GM21723 (cell line): ENCODE results near the gene RTL1.

Experiments used
- ATAC-seq: cut with Tn5 transposase; IDR thresholded peaks from one replicate; pipeline ENCODE4 v1.9.1; 2021; ENCODE audit warnings: mild to moderate bottlenecking, moderate library complexity; ENCODE audit not compliant: unreplicated experiment

Gene RTL1

DNA sequence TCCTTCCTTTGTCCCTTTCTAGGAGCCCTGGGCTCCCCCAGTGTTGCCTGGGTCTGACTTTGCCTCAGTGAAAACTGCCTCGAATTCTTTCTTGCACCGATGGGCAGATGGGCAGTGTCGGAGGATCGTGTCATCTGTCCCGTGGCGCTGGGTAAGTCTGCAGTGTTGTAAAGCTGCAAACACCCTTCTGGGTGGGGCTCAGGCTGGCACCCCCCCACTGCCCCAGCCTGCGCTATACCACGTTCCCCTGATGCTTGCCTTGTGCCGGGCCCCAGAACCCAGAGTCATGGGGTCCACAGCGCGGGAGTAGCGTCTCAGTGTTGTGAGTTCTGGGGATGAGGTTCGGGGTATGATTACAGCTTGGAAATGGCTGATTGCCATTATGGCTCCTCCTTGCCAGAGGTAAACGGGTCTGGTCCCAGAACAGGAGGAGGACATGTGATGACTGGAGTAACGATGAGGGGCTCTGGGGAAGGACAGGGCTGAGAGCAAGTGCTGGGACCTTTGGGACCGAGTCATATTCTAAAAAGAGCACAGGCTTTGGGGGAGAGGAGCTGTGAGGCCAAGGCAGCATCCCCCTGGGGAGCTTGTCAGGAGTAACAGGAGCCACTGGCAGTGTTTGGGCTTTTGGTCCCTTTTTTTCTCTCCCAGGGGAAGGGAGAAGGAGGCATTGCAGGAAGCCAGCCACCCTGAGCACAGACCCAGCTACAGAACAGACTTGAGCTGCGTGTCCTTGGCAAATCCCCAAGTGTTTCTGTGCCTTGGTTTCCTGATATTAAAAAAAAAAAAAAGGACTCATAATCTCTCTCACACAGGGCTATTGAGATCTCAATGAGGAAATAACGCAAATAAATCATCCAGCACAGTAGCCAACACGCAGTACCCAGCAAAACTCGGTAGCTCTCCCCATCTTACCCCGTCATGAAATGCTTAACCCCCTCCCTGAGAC, 4.3 kb downstream of the RTL1 start:
- no peak for ATAC-seq

DNA sequence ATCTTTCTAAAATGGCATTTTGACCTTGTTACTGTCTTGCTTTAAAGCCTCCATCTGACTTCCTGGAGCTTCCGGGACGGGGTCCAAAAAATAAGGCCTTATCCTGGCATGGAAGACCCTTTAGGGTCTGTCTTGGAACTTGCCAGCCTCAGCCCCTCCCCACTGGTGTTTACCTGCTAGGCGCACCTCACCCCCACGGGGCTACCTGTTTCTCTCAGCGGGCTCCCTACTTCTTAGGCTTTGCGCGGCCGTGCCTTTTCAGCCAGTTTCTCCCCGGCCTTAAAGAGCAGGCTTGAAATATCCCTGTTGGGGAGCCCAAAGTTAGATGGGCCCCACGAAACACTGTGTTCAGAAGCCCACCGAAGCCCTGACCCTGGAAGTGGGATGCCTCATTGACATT, 5.1 kb downstream of the RTL1 start:
- ATAC-seq = no peak

DNA sequence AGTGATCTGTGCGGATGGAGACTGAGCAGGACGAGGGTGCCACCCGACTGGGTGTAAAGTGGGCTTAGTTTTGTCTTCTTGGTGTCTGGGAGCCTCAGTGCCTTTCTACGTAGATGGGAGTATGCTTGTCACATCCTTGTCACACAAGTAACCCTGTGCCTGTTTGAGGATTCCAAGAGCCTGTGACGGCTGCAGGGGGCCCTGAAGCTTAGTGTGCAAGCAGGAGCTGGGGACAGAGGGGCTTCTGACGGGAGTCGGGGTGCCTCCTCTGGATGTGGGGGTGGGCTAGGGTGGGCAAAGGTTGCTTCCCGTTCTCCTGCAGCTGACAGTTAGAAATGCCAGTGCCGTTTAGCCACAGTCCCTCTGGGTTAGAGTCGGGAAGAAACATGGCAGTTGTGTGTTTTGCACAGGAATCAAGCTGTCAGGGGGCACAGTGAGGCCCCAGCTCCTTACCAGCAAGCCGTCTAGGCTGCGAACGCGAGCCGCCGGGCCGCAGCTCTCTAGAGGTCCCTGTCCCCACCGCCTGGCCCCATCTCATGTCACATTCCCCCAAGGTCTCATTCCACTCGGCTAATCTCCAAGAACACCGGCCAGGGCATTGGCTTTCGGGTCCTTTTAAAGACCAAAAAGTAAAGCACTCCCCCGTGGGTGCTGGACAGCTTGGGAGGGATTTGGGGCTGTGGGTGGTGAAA, 7.0 kb downstream of the RTL1 start:
- ATAC-seq = no peak

DNA sequence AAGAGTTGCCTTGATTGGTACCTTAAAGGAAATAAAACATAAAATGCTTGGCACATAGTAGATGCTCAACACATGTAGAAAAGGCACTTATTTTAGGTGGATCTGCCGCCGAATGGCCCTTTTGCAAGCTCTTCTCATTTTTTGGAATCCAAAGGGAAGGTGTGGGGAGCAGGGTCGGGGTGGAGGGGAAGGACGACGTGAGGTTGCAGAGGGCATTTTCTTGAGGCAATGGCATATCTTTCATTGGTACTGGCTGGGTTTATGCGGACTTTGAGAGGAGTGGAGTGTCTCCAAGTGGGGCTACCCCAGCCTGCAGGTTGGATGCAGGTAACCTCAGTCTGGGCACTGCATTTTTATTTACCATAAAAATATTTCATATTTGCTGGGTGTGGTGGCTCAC, 8.1 kb downstream of the RTL1 start:
- ATAC-seq = no peak

DNA sequence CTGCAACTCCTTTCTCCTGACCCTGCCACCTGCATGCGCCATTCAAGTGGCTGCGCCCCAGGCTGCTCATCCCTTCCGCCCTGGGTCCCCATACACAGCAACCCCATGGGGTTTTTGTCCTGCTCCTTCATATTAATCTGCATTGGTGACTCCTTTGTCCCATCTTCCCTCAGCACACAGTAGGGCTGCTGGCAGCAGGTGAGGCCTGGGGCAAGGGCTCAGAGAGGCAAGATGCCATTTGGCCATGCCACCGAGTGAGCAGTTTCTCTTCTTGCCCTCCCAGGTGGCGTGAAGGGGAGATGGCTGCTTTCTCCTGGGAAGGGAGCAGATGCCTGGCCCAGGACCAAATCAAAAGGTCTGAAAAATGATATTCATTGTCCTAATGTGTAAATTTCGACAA, 9.1 kb downstream of the RTL1 start:
- no peak for ATAC-seq

DNA sequence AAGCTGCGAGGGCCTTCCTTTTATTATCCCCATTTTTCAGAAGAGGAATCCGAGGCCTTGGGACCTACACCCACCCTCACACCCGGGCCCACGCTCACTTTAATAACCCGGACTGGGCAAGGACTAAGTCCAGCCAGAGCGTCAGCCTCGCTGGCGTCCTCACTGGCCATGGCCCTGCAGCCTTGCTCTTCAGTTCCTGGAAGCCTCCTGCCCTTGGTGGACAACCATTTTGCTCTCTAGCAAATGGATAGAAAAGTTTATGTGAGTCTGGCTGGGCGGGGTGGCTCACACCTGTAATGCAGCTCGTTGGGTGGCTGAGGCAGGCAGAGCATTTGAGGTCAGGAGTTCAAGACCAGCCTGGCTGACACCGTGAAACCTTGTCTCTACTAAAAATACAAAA, 9.8 kb downstream of the RTL1 start:
- ATAC-seq = no peak

DNA sequence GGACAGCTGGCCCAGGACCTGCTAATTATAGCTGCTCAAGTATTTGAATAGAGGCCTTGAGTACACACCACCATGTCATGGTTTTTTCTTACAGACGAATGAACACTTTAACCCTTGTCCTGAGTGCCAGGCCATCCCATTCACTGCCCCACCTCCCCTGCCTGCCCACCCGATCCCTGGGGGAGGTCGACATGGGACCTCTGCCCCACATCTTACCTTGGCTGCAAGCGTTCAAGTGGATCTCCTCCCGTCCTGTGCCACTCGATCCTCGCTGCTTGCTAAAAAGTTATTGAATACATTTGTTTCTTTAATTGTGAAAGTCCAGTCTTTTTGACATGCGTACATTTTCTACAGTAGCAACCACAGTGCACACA, 10.3 kb downstream of the RTL1 start:
- no peak for ATAC-seq

DNA sequence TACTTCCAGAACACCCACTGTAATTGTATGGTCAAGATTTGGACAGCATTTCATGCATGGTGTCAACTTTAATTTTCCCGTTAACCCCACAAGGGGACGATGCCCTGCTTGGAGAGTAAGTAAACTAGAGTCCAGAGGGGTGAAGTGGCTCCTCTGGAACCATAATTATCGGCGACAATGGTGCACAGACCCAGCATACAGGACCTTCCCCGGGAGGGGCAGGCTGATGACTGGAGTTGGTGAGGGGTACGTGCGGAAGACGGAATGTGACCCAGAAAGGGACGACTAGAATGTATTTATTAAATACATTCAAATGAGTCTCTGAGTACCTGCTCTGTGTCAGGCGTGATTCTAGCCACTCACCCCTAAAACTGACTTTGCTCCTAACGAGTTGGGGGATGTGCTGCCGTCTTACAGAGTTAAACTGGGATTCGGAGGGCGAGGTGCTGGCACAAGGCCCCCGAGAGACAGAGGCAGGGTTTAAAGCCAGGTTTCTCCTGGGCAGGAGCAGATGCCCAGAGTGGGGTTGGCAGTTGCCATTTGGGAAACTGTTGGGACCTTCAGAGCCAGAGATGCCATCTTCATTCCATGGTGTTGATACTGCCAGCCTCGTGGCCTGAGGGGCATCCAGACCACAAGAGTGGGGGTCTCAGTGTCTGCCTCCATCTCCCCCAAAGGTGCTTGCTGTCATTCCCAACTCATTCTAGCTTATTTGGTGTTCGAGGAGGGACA, 10.9 kb downstream of the RTL1 start:
- no peak for ATAC-seq

DNA sequence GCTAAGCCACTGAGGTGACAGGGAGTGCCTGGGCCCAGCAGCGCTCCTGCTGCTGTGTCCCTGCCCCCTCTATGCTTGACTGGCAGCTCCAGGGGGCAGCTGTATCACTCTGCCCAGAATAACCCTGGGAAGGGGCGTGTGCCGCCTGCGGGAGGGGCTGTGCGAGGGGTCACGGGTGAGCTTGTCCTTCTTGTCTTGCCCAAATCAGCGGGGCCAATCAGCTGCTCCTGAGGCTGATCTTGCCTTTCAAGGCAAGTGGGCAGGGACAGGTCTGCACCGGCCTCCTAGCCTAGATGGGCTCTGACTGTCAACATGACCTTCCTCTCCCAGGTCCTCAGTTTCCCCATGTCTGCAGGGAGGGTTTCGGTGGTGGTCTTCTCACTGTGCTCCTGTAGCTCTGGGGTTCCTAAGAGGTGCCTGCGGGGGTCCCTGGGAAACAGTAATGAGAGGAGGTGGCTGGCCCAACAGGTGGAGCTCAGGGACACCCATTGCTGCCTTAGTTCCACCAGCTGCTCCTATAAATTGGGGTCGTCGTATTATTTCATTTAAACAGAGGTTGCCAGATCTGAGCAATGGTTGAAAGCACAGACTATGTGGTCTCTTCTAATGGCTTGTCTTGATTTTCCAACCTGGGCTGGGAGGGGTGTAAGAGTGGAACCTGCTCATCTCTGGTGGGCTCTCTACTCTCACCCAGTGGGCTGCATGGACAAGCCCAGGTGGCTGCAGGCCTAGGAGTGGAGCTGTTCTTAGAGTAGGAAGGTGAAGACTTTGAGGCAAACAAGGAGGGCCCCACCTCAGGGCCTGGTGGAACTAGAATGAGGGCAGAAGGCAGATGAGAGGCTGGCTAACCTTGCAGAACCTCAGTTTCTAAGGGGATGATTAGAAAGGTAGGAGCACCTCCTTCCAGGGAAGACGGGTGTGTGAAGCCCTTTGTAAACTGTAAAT, 11.7 kb downstream of the RTL1 start:
- ATAC-seq = no peak

DNA sequence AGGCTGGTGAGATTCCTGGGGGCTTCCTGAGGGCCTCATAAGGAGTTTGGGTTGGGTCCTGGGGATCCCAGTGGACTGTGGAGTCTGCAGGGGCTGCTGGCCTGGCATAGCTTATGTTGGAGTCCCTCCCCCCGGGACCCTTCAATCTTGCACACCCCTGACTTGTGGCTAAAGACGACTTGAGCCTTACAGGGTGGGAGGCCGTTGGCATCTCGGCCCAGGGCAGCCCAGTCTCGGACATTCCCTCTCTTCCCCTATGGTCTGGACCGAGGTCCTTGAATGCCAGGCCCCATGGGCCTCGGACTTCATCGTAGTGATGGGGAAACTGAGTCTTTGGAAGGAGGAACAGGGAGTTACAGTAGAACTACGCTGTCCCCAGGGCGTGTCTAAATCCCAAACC, 12.5 kb downstream of the RTL1 start:
- ATAC-seq = no peak

DNA sequence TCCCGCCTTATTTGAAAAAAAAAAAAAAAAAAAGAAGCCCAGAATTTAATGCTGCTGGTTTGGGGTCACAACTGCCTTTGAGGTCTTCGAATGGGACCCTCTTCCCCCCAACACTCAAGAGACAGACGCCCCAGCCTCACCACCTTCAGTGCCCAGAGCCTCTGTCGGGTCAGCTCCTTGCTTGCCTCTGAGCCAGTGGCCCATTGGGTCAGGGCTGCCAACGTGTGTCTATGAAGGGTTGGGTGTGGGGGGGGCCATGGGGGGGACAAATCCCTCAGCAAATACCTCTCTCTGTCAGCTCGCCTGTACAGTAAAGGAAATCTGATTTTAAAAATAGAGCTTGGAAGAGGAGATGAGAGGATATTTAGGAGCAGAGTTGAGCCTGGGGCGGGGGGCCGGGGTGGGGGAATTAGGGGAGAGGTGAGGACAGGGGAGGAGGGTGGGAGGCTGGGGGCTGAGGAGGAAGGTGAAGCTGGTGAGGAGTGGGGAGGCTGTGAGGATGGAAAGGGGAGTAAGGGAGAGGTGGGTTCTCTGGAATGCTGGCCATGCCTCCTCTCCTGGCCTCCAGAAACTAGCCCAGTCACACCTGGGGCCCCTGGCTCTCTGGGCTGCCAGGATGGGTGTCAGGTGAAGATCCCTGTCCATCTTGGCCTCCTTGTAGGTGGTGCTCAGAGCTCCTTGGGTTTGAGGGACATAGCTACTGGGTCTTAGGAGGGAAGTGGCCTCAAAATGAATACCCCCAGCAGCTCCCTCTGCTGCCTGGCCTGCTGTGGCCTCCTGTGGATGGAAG, 13.3 kb downstream of the RTL1 start:
- no peak for ATAC-seq

DNA sequence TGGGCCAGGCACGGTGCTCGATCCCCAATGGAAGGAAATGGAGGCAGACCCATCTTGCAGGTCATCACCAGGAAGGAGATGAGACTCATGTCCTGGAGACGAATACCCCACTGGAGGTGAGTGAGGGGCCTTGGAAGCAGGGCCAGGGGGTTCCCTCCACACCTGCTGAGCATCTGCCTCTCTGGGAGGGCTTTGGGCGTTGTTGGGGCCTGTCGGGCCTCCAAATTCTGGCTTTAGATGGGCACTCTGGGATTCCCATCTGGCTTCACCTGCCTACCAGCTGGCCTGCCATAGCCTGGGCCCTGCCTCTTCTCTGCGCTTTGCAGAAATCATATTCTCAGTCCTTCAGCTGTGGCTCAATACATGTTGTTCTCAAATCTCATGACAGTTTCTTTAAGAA, 13.9 kb downstream of the RTL1 start:
- ATAC-seq = no peak

DNA sequence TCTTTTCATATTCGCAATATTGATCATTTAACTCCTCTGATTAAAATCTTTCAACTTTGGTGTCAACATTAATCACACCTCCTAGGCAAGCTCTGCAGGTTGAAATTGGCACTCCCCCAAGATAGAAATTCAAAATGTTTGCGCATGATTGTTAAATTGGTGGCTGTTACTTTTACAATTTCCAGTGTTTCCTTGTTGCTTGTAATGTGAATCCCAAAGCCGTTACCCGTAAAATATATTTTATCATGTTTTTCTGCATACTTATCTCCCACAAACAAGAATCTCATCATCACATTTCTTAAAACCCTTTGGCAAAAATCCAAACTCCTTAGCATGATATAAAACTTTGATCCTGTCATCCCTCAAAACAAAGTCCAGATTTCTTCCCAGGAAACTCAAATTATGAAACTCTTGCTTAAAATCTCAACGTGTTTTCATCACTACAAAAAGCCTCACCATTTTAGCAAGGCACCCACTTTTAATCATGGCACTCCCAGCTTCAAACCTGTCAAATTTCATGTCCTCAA, 14.7 kb downstream of the RTL1 start:
- no peak for ATAC-seq

DNA sequence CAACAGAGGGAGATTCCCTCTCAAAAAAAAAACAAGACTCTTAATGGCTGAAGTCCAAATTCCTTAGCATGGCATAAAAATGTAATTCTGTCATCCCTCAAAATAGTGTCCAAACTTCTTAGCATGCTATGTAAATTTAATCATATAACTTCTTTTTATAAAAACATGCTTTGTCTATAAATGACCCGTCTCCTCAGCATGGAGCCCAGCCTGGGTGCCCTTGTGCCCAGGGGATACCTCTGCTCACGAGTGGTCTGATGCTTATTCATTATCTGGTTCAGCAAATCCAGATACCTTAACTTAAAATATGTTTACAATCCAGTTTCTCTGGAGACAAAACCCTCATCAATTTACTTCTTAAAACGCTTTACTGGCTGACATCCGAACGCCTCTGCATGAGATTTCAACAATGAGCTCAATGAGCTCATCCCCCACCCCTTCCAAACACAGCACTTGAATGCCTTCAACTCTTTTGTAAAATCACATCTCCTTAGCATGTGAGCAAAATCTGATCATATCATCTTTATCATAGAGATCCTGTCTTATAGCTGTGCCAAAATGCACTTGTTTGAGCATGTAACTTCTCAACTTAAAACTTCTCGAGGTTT, 15.7 kb downstream of the RTL1 start:
- no peak for ATAC-seq

DNA sequence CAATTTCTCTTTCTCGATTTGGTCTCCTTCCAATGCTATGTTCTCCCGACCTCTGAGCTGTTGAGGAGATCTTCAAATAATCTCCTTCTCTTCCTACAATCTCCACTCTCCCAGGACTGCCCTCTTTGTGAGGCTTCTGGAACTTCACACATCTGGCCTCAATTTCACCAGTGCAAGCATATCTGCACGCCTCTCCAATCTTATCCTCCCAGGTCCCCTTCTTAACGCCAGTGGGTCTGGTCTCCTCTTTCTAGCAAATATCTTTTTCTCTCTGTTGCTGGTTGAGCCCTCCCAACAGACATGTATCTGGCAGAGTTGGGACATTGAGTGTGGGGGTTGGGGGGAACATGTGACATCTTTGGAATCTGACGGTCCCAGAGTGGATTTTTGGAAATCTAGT, 17.9 kb downstream of the RTL1 start:
- ATAC-seq = no peak

DNA sequence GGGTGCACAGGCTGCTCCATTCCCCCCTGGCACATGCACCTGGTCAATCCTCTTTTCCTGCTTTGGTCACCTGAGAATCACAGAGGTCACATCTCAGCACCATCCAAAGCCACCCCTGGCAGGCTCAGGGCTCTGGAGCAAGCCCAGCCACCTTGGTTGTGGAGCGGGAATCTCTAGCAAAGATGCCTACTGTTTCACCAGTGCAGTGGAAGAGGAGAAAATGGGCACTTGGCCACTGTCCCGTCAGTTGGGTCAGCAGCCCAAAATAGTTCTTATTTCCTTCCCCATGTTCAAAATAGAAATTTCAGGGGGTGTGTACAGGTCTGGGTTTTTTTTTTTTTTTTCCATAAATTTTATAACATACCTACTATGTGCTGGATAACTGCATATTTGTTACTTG, 18.3 kb downstream of the RTL1 start:
- no peak for ATAC-seq

DNA sequence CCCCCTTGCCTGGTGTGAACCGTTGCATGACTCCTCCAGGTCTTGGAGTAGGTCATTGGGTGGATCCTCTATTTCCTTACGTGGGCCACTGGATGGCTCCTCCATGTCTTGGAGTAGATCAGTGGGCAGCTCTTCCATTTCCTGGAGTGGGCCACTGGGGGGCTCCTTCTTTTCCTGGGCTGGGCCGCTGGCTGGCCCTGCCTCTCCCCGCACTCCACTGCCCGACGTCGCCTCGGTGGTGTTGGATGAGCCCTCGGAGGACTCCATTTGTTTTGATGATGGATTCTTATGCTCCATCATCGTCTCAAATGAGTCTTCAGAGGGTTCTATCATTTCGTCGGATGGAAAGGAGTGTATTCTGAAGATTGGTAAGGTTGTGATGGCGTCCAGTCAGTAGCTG, 19.1 kb downstream of the RTL1 start:
- ATAC-seq = no peak

DNA sequence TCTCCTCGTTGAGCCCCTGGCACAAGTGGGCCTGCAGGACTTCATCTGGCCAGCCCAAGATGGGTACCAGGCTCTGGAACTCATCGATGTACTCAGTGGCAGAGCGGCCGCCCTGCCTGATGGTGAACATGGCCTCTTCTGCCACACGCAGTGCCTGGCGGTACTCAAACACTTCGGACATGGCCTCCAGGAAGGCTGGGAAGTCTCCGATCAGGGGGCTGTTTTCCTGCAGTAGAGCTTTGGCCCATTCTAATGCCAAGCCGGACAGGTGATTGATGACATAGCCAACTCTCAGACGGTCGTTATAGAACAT, 19.8 kb downstream of the RTL1 start:
- ATAC-seq = no peak

DNA sequence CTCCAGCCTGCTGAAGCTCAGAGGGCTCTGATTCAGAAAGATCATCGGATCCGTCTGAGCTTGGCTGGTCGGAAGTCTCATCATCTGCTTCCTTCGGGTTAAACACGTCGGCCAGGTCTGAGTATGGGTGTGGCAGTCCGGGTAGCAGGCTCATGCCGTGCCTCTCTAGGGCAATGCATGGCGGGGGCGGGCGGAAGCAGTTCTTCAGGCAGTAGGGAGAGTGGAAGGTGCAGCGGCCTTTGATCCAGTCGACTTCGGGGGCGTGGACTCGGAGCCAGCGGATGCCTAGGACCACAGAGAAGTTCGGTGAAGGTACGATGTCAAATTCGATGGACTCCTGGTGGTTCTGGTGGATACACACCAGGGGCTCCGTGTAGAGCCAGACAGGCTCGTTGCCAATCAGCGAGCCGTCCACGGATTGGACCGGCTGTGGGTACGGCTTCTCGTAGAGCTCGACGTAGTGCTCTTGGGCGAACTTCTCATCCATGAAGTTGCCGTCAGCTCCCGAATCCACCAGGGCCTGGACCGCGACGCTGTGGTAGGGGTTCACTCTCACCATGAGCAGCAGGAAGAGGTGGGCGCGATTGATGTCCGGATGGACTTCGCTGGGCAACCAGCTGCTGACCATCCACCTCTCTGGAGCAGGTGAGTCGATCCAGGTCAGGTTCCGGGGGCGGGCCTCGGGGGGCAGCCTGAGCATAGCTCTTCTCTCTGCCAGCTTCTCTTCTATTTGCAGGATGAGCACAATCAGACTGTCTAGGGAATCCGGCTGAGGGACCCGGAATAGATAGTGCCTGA, 20.3 kb downstream of the RTL1 start:
- ATAC-seq = no peak
